HepG2 (cell line): Measurements from ENCODE around the gene JAK1. TPM values are rescaled to one million over a fixed set of nuclear protein-coding genes. Genes with fewer than 3 reads are reported as not detected.

Source experiments
- ATAC-seq: fragments of 200-7000 bp; cut with Tn5 transposase; 3 replicates; pipeline ENCODE4 v1.9.1; 2020; ENCODE audit warnings: mild to moderate bottlenecking, moderate library complexity
- BruUV-seq: library from RNA; stranded (reverse); fragments of 400-500 nt; replicated peaks from 2 replicates; lab custom pipeline; 2021; lab: Mats Ljungman, UMichigan
- CTCF ChIA-PET: fragments of 300-600 bp; formaldehyde crosslinking; extraction: SDS; loops from one replicate; lab custom pipeline; 2021; ENCODE audit warnings: low total read pairs, inconsistent platforms, low intra/inter-chr PET ratio; lab: Yijun Ruan, JAX
- POLR2A ChIA-PET: fragments of 350-600 bp; sonication (Branson Sonifier 250); formaldehyde crosslinking; loops from one replicate; lab custom pipeline; 2020; ENCODE audit warnings: antibody characterized with exemption, inconsistent platforms; lab: Yijun Ruan, JAX
- DNase-seq: peaks from one replicate; pipeline ENCODE4 v3.0.0-alpha.2; 2015; ENCODE audit warnings: low spot score
- FAIRE-seq: peaks from 3 replicates; lab custom pipeline; 2011; peaks lifted over from hg19 to GRCh38; lab: Jason Lieb, UNC
- H2AFZ ChIP-seq: one replicate; pipeline ENCODE4 v1.6.1; 2011; ENCODE audit warnings: low read length, inconsistent platforms
- H3K27ac ChIP-seq: fragments of 300-600 bp; 3 replicates; pipeline ENCODE4 v1.8.0; 2011; ENCODE audit warnings: mixed run types, mild to moderate bottlenecking, mixed read lengths, low read length, inconsistent platforms; ENCODE audit not compliant: insufficient read depth; ENCODE audit errors: extremely low read length
- H3K27me3 ChIP-seq, 2 experiments: fragments of 200-600 bp in 1 of 2; 2 replicates in 1 of 2; 3 replicates in 1 of 2; pipeline versions ENCODE4 v1.6.0 to v1.8.0; 2011; ENCODE audit warnings: low read length in 2 of 2, mild to moderate bottlenecking in 2 of 2, moderate library complexity in 2 of 2, inconsistent platforms in 1 of 2; ENCODE audit not compliant: insufficient read depth in 2 of 2, control insufficient read depth in 1 of 2
- H3K36me3 ChIP-seq, 2 experiments: fragments of 200-600 bp in 1 of 2; replicated peaks in 1 of 2; 2 replicates in 1 of 2; 3 replicates in 1 of 2; pipeline versions ENCODE4 v1.5.1 to v1.8.0; 2011; ENCODE audit warnings: low read length in 2 of 2, inconsistent platforms in 1 of 2; ENCODE audit not compliant: insufficient read depth in 2 of 2, control insufficient read depth in 1 of 2
- H3K4me1 ChIP-seq: 2 replicates; pipeline ENCODE4 v1.5.1; 2012; ENCODE audit warnings: low read length, inconsistent platforms; ENCODE audit not compliant: insufficient read depth
- H3K4me2 ChIP-seq: 2 replicates; pipeline ENCODE4 v1.6.0; 2011; ENCODE audit warnings: low read depth, low read length, inconsistent platforms
- H3K4me3 ChIP-seq, 3 experiments: fragments of 200-600 bp in 1 of 3; sonication (generic), shearing (Covaris generic) in 1 of 3; replicated peaks in 1 of 3; 2 replicates each; pipeline ENCODE4 v1.5.1; 2011 to 2016; ENCODE audit warnings: low read length in 3 of 3, inconsistent platforms in 2 of 3, low read depth in 2 of 3, mild to moderate bottlenecking in 2 of 3, control low read depth in 1 of 3, mixed read lengths in 1 of 3; ENCODE audit not compliant: insufficient read depth in 1 of 3
- H3K79me2 ChIP-seq: one replicate; pipeline ENCODE4 v1.6.1; 2011; ENCODE audit warnings: low read length, inconsistent platforms; ENCODE audit not compliant: insufficient read depth
- H3K9ac ChIP-seq: 2 replicates; pipeline ENCODE4 v1.6.0; 2011; ENCODE audit warnings: mild to moderate bottlenecking, low read depth, low read length, inconsistent platforms; ENCODE audit not compliant: insufficient read depth
- H3K9me3 ChIP-seq: 2 replicates; pipeline ENCODE4 v1.5.1; 2012; ENCODE audit warnings: mild to moderate bottlenecking, low read length
- H4K20me1 ChIP-seq: 2 replicates; pipeline ENCODE4 v1.6.0; 2011; ENCODE audit warnings: inconsistent platforms, mild to moderate bottlenecking, low read length, moderate library complexity; ENCODE audit not compliant: insufficient read depth
- CBX1 ChIP-seq: IDR thresholded peaks from one replicate; pipeline ENCODE4 v1.6.1; 2016; ENCODE audit warnings: antibody characterized with exemption, low read depth
- GTF3A ChIP-seq: sonication (generic); formaldehyde crosslinking; conservative IDR thresholded peaks from 2 replicates; pipeline ENCODE4 v1.4.0; 2020; ENCODE audit warnings: mild to moderate bottlenecking, missing genetic modification reagents
- PRMT3 ChIP-seq: sonication (generic); formaldehyde crosslinking; IDR thresholded peaks from 2 replicates; pipeline ENCODE4 v1.8.1; 2022; ENCODE audit warnings: low read depth, mild to moderate bottlenecking, moderate library complexity, missing genetic modification reagents, borderline replicate concordance
- RNF2 ChIP-seq: fragments of 450-650 bp; conservative IDR thresholded peaks from 2 replicates; pipeline ENCODE4 v1.6.1; 2016; ENCODE audit warnings: low read depth
- TAF15 ChIP-seq: fragments of 200-400 bp; formaldehyde crosslinking; IDR thresholded peaks from one replicate; pipeline ENCODE4 v1.6.1; 2018; ENCODE audit warnings: mild to moderate bottlenecking, low read depth, low read length; ENCODE audit not compliant: poor library complexity, severe bottlenecking
- ZC3H4 ChIP-seq: sonication (generic); formaldehyde crosslinking; IDR thresholded peaks from 2 replicates; pipeline ENCODE4 v1.4.0; 2020; ENCODE audit warnings: missing genetic modification reagents, borderline replicate concordance
- ZNF616 ChIP-seq: sonication (generic); formaldehyde crosslinking; IDR thresholded peaks from 2 replicates; pipeline ENCODE4 v1.5.0; 2020; ENCODE audit warnings: low read depth, mild to moderate bottlenecking, missing genetic modification reagents
- ZNF766 ChIP-seq: sonication (generic); formaldehyde crosslinking; IDR thresholded peaks from 2 replicates; pipeline ENCODE4 v1.5.0; 2020; ENCODE audit warnings: missing genetic modification reagents, borderline replicate concordance
- ZNF773 ChIP-seq: sonication (generic); formaldehyde crosslinking; IDR thresholded peaks from 2 replicates; pipeline ENCODE4 v1.4.0; 2020; ENCODE audit warnings: missing genetic modification reagents, borderline replicate concordance
- ZNF839 ChIP-seq: sonication (generic); formaldehyde crosslinking; IDR thresholded peaks from 2 replicates; pipeline ENCODE4 v1.4.0; 2020; ENCODE audit warnings: missing genetic modification reagents, mild to moderate bottlenecking, borderline replicate concordance
- WGBS: methylation state at CpG from one replicate; pipeline ENCODE4 v1.1.6; 2017; ENCODE audit warnings: low lambda C conversion rate; 5-methylcytosine and 5-hydroxymethylcytosine counted together
- in situ Hi-C: cut with HindIII; loops from 2 replicates; pipeline ENCODE4 v1.10.0; 2017; ENCODE audit warnings: low pct_unique_long_range_greater_than_20kb; ENCODE audit not compliant: extremely low pct_ligation_motif_present
- intact Hi-C: fragments of 100-400 bp; cut with micrococcal nuclease; formaldehyde crosslinking; loops from one replicate; pipeline ENCODE4 v1.10.0; 2022; ENCODE audit not compliant: unreplicated experiment
- polyA plus RNA-seq, 8 experiments: library from polyadenylated mRNA; depleted of rRNA in 3 of 8; stranded (reverse) in 7 of 8; unstranded in 1 of 8; fragments of >200 nt; fragmentation: Illumina TruSeq in 4 of 8; extraction: Trizol in 4 of 8; gene quantifications; 2 replicates each; pipeline versions ENCODE4 v1.2.1 to v1.2.3, GENCODE V29; 2011 to 2016; ENCODE audit warnings: low read depth in 4 of 8, missing spikeins in 1 of 8, mixed read lengths in 1 of 8; ENCODE audit not compliant: insufficient read depth in 1 of 8
- total RNA-seq, 5 experiments: library from RNA; depleted of rRNA; stranded (reverse); fragments of >200 nt; fragmentation: Illumina TruSeq; extraction: Trizol; gene quantifications; 2 replicates each; pipeline ENCODE4 v1.2.3, GENCODE V29; 2016; ENCODE audit warnings: low read depth in 1 of 5
- TF ChIP-seq, protein P1 (sequence below): sonication (generic); formaldehyde crosslinking; IDR thresholded peaks from 2 replicates; pipeline ENCODE4 v1.8.1; 2023; ENCODE audit warnings: missing genetic modification reagents, mild to moderate bottlenecking, borderline replicate concordance
- TF ChIP-seq, protein P2 (sequence below): sonication (generic); formaldehyde crosslinking; IDR thresholded peaks from 2 replicates; pipeline ENCODE4 v1.4.0; 2020; ENCODE audit warnings: missing genetic modification reagents
- TF ChIP-seq, protein P3 (sequence below): sonication (generic); formaldehyde crosslinking; IDR thresholded peaks from 2 replicates; pipeline ENCODE4 v1.5.0; 2020; ENCODE audit warnings: mild to moderate bottlenecking, missing genetic modification reagents
- TF ChIP-seq, protein P4 (sequence below): sonication (generic); formaldehyde crosslinking; IDR thresholded peaks from 2 replicates; pipeline ENCODE4 v1.5.0; 2020; ENCODE audit warnings: mild to moderate bottlenecking, low read depth, missing genetic modification reagents, borderline replicate concordance

Gene JAK1
- total and polyA plus RNA-seq, 2 of the 13 experiments (the other 11 are each of a cell fraction or from before 2014, with no cell fraction given), result 23.9 to 42.4 TPM

DNA sequence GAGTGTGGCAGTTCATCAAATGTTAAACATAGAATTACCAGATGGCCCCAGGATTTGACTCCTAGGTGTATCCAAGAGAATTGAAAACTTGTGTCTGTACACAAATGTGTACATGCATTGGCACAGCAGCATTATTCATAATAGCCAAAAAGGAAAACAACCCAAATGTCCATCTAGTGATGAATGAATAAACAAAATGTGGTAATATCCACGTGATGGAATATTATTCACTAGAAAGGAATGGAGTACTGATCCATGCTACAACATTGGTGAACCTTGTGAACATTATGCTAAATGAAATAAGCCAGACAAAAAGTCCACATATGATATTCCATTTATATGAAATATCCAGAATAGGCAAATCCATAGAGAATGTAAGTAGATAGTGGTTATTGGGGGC is 143.7 kb downstream of the JAK1 start:
- no peak for FAIRE-seq
- ChIA-PET POLR2A (no interaction called here), CTCF (interaction anchor here (0.9 to 2.2 kb wide), 2 partner anchors 136 to 554 kb away, joined by 3 to 19 read pairs; no protein-coding TSS in a partner anchor)
- no peaks in the 10 kb centered on the region for H3K36me3 ChIP-seq
- H3K4me1 ChIP-seq, result peaks cover 1% of the 10 kb centered on the region
- H3K9me3 ChIP-seq, result no peaks in the 10 kb centered on the region
- H4K20me1 ChIP-seq, result no peaks in the 10 kb centered on the region
- no peak overlapping the region for H3K9ac ChIP-seq
- WGBS, result 94% methylated on average over 1 of the region's 1 CpG
- no peak overlapping the region for H3K4me3 ChIP-seq
- no TSS peak for BruUV-seq
- H3K4me2 ChIP-seq, result no peak overlapping the region
- H3K27ac ChIP-seq, result no peak overlapping the region
- H3K79me2 ChIP-seq, result no peaks in the 10 kb centered on the region
- DNase-seq, result no peak
- in situ Hi-C loops (loop anchor here (5.0 kb wide), 1 partner anchor 555 kb away; no protein-coding TSS in a partner anchor), intact Hi-C loops (no loop called here)
- H3K27me3 ChIP-seq, result no peaks in the 10 kb centered on the region; a peak in 1 of 5 replicates
- H2AFZ ChIP-seq, result no peak overlapping the region
- no peak for ATAC-seq
- TF ChIP-seq PRMT3 (CRISPR knock-in tag) (no peak), ZNF839 (no peak), ZNF773 (CRISPR knock-in tag) (no peak), ZNF766 (CRISPR knock-in tag) (no peak), ZNF616 (no peak), RNF2 (no peak), CBX1 (no peak), ZC3H4 (CRISPR knock-in tag) (no peak), TAF15 (no peak), GTF3A (CRISPR knock-in tag) (no peak)
- TF ChIP-seq, protein P1, sequence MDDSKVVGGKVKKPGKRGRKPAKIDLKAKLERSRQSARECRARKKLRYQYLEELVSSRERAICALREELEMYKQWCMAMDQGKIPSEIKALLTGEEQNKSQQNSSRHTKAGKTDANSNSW (CRISPR knock-in tag), result no peak
- TF ChIP-seq, protein P2, sequence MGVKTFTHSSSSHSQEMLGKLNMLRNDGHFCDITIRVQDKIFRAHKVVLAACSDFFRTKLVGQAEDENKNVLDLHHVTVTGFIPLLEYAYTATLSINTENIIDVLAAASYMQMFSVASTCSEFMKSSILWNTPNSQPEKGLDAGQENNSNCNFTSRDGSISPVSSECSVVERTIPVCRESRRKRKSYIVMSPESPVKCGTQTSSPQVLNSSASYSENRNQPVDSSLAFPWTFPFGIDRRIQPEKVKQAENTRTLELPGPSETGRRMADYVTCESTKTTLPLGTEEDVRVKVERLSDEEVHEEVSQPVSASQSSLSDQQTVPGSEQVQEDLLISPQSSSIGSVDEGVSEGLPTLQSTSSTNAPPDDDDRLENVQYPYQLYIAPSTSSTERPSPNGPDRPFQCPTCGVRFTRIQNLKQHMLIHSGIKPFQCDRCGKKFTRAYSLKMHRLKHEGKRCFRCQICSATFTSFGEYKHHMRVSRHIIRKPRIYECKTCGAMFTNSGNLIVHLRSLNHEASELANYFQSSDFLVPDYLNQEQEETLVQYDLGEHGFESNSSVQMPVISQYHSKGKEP (CRISPR knock-in tag), result no peak
- TF ChIP-seq, protein P3, sequence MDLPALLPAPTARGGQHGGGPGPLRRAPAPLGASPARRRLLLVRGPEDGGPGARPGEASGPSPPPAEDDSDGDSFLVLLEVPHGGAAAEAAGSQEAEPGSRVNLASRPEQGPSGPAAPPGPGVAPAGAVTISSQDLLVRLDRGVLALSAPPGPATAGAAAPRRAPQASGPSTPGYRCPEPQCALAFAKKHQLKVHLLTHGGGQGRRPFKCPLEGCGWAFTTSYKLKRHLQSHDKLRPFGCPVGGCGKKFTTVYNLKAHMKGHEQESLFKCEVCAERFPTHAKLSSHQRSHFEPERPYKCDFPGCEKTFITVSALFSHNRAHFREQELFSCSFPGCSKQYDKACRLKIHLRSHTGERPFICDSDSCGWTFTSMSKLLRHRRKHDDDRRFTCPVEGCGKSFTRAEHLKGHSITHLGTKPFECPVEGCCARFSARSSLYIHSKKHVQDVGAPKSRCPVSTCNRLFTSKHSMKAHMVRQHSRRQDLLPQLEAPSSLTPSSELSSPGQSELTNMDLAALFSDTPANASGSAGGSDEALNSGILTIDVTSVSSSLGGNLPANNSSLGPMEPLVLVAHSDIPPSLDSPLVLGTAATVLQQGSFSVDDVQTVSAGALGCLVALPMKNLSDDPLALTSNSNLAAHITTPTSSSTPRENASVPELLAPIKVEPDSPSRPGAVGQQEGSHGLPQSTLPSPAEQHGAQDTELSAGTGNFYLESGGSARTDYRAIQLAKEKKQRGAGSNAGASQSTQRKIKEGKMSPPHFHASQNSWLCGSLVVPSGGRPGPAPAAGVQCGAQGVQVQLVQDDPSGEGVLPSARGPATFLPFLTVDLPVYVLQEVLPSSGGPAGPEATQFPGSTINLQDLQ (CRISPR knock-in tag), result no peak
- TF ChIP-seq, protein P4, sequence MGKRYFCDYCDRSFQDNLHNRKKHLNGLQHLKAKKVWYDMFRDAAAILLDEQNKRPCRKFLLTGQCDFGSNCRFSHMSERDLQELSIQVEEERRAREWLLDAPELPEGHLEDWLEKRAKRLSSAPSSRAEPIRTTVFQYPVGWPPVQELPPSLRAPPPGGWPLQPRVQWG, result no peak
